A673 (cell line): ENCODE measurements around the gene GNG4. TPM values are rescaled to one million over a fixed set of nuclear protein-coding genes. Genes with fewer than 3 reads are reported as not detected.

ENCODE experiments used
- BruUV-seq: library from RNA; stranded (reverse); fragments of 400-500 nt; replicated peaks from 2 replicates; lab custom pipeline; 2021; lab: Mats Ljungman, UMichigan
- CTCF ChIA-PET: fragments of 300-600 bp; sonication (Branson Sonifier 250); formaldehyde crosslinking; loops from one replicate; lab custom pipeline; 2022; ENCODE audit warnings: antibody characterized with exemption; lab: Charles Lee
- POLR2A ChIA-PET: fragments of 300-600 bp; sonication (Branson Sonifier 250); formaldehyde crosslinking; loops from one replicate; lab custom pipeline; 2022; ENCODE audit warnings: antibody characterized with exemption; ENCODE audit not compliant: low non-redundant PET; lab: Charles Lee
- DNase-seq: peaks from one replicate; pipeline ENCODE4 v3.0.0-alpha.2; 2015; ENCODE audit warnings: low spot score
- H3K27ac ChIP-seq: fragments of 200-600 bp; sonication (generic); 2 replicates; pipeline ENCODE4 v1.5.1; 2016; ENCODE audit warnings: mixed run types, low read depth, mild to moderate bottlenecking, mixed read lengths, antibody characterized with exemption, low read length; ENCODE audit not compliant: poor library complexity, severe bottlenecking
- H3K27me3 ChIP-seq: fragments of 200-600 bp; sonication (generic); replicated peaks from 2 replicates; pipeline ENCODE4 v1.6.1; 2017; ENCODE audit warnings: mixed run types, low read depth, mild to moderate bottlenecking, mixed read lengths, antibody characterized with exemption, low read length; ENCODE audit not compliant: insufficient read depth, poor library complexity
- H3K36me3 ChIP-seq: fragments of 200-600 bp; sonication (generic); 2 replicates; pipeline ENCODE4 v1.6.1; 2016; ENCODE audit warnings: mixed run types, mild to moderate bottlenecking, mixed read lengths, antibody characterized with exemption, low read length; ENCODE audit not compliant: insufficient read depth, poor library complexity, severe bottlenecking
- H3K4me1 ChIP-seq: fragments of 200-600 bp; sonication (generic); 2 replicates; pipeline ENCODE4 v1.6.1; 2017; ENCODE audit warnings: mixed run types, mild to moderate bottlenecking, mixed read lengths, antibody characterized with exemption, low read length; ENCODE audit not compliant: insufficient read depth, poor library complexity, severe bottlenecking
- H3K4me3 ChIP-seq: fragments of 200-600 bp; sonication (generic); 2 replicates; pipeline ENCODE4 v1.5.1; 2016; ENCODE audit warnings: low read depth, mixed run types, mild to moderate bottlenecking, mixed read lengths, low read length; ENCODE audit not compliant: poor library complexity, severe bottlenecking
- H3K9me3 ChIP-seq: fragments of 200-600 bp; sonication (generic); 2 replicates; pipeline ENCODE4 v1.6.1; 2016; ENCODE audit warnings: mixed run types, low read depth, mild to moderate bottlenecking, mixed read lengths, antibody characterized with exemption, low read length; ENCODE audit not compliant: poor library complexity, severe bottlenecking
- EZH2 ChIP-seq: fragments of 200-600 bp; sonication (generic); IDR thresholded peaks from 2 replicates; pipeline ENCODE4 v1.6.1; 2017; ENCODE audit warnings: borderline replicate concordance, low read depth, mild to moderate bottlenecking, mixed read lengths, antibody characterized with exemption, low read length; ENCODE audit not compliant: poor library complexity, severe bottlenecking
- intact Hi-C: fragments of 100-400 bp; cut with micrococcal nuclease; formaldehyde crosslinking; loops from one replicate; pipeline ENCODE4 v1.10.0; 2022; ENCODE audit not compliant: unreplicated experiment
- total RNA-seq: library from RNA; stranded (reverse); gene quantifications from 2 replicates; pipeline ENCODE4 v1.2.3, GENCODE V29; 2021
- TF ChIP-seq, protein P1 (sequence below): fragments of 300-800, 200-600 bp; sonication (generic); conservative IDR thresholded peaks from 2 replicates; pipeline ENCODE4 v1.5.1; 2017; ENCODE audit warnings: low read depth, mild to moderate bottlenecking, antibody characterized with exemption, low read length, moderate library complexity, mixed read lengths

GNG4 gene
- total RNA-seq, 1 experiment from 2014 or later = 11.0 TPM

GRCh38 chr1:235500971-235501540 is 148.5 kb downstream of the GNG4 start:
- Histone ChIP-seq H3K9me3 (no peaks in the 10 kb centered on the region), H3K4me3 (no peak overlapping the region), H3K36me3 (no peaks in the 10 kb centered on the region), H3K27ac (no peak overlapping the region), H3K4me1 (peaks cover 3% of the 10 kb centered on the region), H3K27me3 (no peaks in the 10 kb centered on the region)
- DNase-seq = no peak
- ChIA-PET CTCF (no interaction called here), POLR2A (no interaction called here)
- TF ChIP-seq, protein P1, sequence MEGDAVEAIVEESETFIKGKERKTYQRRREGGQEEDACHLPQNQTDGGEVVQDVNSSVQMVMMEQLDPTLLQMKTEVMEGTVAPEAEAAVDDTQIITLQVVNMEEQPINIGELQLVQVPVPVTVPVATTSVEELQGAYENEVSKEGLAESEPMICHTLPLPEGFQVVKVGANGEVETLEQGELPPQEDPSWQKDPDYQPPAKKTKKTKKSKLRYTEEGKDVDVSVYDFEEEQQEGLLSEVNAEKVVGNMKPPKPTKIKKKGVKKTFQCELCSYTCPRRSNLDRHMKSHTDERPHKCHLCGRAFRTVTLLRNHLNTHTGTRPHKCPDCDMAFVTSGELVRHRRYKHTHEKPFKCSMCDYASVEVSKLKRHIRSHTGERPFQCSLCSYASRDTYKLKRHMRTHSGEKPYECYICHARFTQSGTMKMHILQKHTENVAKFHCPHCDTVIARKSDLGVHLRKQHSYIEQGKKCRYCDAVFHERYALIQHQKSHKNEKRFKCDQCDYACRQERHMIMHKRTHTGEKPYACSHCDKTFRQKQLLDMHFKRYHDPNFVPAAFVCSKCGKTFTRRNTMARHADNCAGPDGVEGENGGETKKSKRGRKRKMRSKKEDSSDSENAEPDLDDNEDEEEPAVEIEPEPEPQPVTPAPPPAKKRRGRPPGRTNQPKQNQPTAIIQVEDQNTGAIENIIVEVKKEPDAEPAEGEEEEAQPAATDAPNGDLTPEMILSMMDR = no peak
- TF ChIP-seq EZH2 = no peak
- no TSS peak for BruUV-seq
- intact Hi-C loops = no loop called here

Other genes with a start within 250 kb of the GNG4 start
- 18.4 and 18.6 TPM in 2 replicates for gene B3GALNT2, start 145.3 kb downstream of the GNG4 start, total RNA-seq
- gene LYST, start 217.1 kb upstream of the GNG4 start, total RNA-seq = 1.7 and 1.9 TPM in 2 replicates